SK-N-MC (cell line): ENCODE measurements around the gene TPSAB1.
"Not testable (repeated sequence)": the region's sequence is repeated elsewhere in the genome, so short reads cannot be mapped to it uniquely, and the experiment has no call there.

Experiments used
- EZH2 ChIP-seq: fragments of 200-600 bp; sonication (generic); IDR thresholded peaks from one replicate; pipeline ENCODE4 v1.6.1; 2017; ENCODE audit warnings: antibody characterized with exemption
- FOXP2 ChIP-seq: optimal IDR thresholded peaks from 2 replicates; pipeline ENCODE3; 2011; ENCODE audit warnings: mild to moderate bottlenecking, moderate library complexity; ENCODE audit not compliant: insufficient read depth; ENCODE audit errors: extremely low read length, control extremely low read depth
- POLR2AphosphoS5 ChIP-seq: IDR thresholded peaks from 2 replicates; pipeline ENCODE4 v1.6.1; 2012; ENCODE audit warnings: mild to moderate bottlenecking, low read depth, low read length, borderline replicate concordance

DNA sequence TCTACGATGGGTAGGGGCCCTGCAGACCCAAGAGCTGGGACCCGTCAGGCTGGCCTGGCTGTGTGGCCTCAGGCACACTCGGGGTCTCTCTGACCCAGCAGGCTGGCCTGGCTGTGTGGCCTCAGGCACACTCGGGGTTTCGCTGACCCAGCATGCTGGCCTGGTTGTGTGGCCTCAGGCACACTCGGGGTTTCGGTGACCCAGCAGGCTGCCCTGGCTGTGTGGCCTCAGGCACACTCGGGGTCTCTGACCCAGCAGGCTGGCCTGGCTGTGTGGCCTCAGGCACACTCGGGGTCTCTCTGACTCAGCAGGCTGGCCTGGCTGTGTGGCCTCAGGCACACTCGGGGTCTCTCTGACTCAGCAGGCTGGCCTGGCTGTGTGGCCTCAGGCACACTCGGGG lies 49.7 kb upstream of the TPSAB1 start:
- not testable (repeated sequence) for TF ChIP-seq EZH2, POLR2AphosphoS5, FOXP2
